GM12878 (cell line): Measurements from ENCODE around the gene MMRN2. TPM values are rescaled to one million over a fixed set of nuclear protein-coding genes. Genes with fewer than 3 reads are reported as not detected.

Experiments used
- ATAC-seq: fragments of 200-7000 bp; cut with Tn5 transposase; 3 replicates; pipeline ENCODE4 v1.9.1; 2020; ENCODE audit warnings: mild to moderate bottlenecking, moderate library complexity
- BruUV-seq: library from RNA; stranded (reverse); fragments of 400-500 nt; replicated peaks from 2 replicates; lab custom pipeline; 2021; lab: Mats Ljungman, UMichigan
- CTCF ChIA-PET: fragments of 300-600 bp; sonication (Branson Sonifier 250); formaldehyde crosslinking; extraction: SDS; loops from one replicate; lab custom pipeline; 2021; ENCODE audit warnings: inconsistent platforms; lab: Yijun Ruan, JAX
- POLR2A ChIA-PET: fragments of 350-600 bp; formaldehyde crosslinking; extraction: SDS; loops from one replicate; lab custom pipeline; 2021; ENCODE audit warnings: inconsistent platforms; lab: Charles Lee
- RAD21 ChIA-PET: fragments of 300-600 bp; sonication (Branson Sonifier 250); formaldehyde crosslinking; loops from one replicate; lab custom pipeline; 2023; ENCODE audit warnings: antibody characterized with exemption; ENCODE audit not compliant: unreplicated experiment; lab: Charles Lee
- SMC1A ChIA-PET: fragments of 300-600 bp; sonication (Branson Sonifier 250); formaldehyde crosslinking; loops from one replicate; lab custom pipeline; 2023; ENCODE audit not compliant: unreplicated experiment, uncharacterized antibody; lab: Charles Lee
- DNase-seq: peaks from one replicate; pipeline ENCODE4 v3.0.0-alpha.2; 2011; ENCODE audit warnings: low read depth, low spot score
- FAIRE-seq: peaks from 3 replicates; lab custom pipeline; 2011; peaks lifted over from hg19 to GRCh38; lab: Jason Lieb, UNC
- H2AFZ ChIP-seq: 2 replicates; pipeline ENCODE4 v1.6.0; 2011; ENCODE audit warnings: low read depth, low read length, control low read depth; ENCODE audit not compliant: control insufficient read depth
- H3K27ac ChIP-seq: 2 replicates; pipeline ENCODE4 v1.5.1; 2011; ENCODE audit warnings: control low read depth; ENCODE audit not compliant: control insufficient read depth, insufficient read depth
- H3K27me3 ChIP-seq, 2 experiments: replicated peaks in 1 of 2; 2 replicates each; pipeline versions ENCODE4 v1.6.0 to v1.6.1; 2011; ENCODE audit warnings: low read length in 1 of 2; ENCODE audit not compliant: control insufficient read depth in 2 of 2, insufficient read depth in 2 of 2
- H3K36me3 ChIP-seq, 2 experiments: 2 replicates each; pipeline ENCODE4 v1.5.1; 2011; ENCODE audit warnings: low read length in 1 of 2; ENCODE audit not compliant: control insufficient read depth in 2 of 2, insufficient read depth in 2 of 2
- H3K4me1 ChIP-seq: 2 replicates; pipeline ENCODE4 v1.6.1; 2011; ENCODE audit warnings: mild to moderate bottlenecking, low read length, moderate library complexity, mixed read lengths; ENCODE audit not compliant: control insufficient read depth, insufficient read depth
- H3K4me2 ChIP-seq: 2 replicates; pipeline ENCODE4 v1.6.0; 2011; ENCODE audit warnings: control low read depth; ENCODE audit not compliant: control insufficient read depth, insufficient read depth
- H3K4me3 ChIP-seq: fragments of 200-600 bp; sonication (generic); 2 replicates; pipeline ENCODE4 v1.5.1; 2016
- H3K79me2 ChIP-seq: 2 replicates; pipeline ENCODE4 v1.6.0; 2011; ENCODE audit warnings: low read length; ENCODE audit not compliant: control insufficient read depth, insufficient read depth
- H3K9ac ChIP-seq: 2 replicates; pipeline ENCODE4 v1.8.0; 2011; ENCODE audit warnings: low read length, control low read depth, mixed read lengths; ENCODE audit not compliant: control insufficient read depth, insufficient read depth
- H3K9me3 ChIP-seq: replicated peaks from 3 replicates; pipeline ENCODE4 v1.5.1; 2011; ENCODE audit warnings: mild to moderate bottlenecking, low read length; ENCODE audit not compliant: control insufficient read depth, insufficient read depth
- H4K20me1 ChIP-seq: 2 replicates; pipeline ENCODE4 v1.6.0; 2011; ENCODE audit not compliant: control insufficient read depth, insufficient read depth
- IKZF1 ChIP-seq: fragments of 450-650 bp; conservative IDR thresholded peaks from 2 replicates; pipeline ENCODE4 v1.6.1; 2017; ENCODE audit warnings: antibody characterized with exemption, mild to moderate bottlenecking
- TCF12 ChIP-seq: IDR thresholded peaks from 2 replicates; pipeline ENCODE4 v1.6.1; 2011; ENCODE audit warnings: low read depth, mild to moderate bottlenecking, low read length
- ZNF384 ChIP-seq: IDR thresholded peaks from 2 replicates; pipeline ENCODE4 v1.6.1; 2012; ENCODE audit warnings: low read depth, mild to moderate bottlenecking, low read length, improper control_type of control experiment, borderline replicate concordance
- WGBS: methylation state at CpG from one replicate; pipeline ENCODE4 v1.1.6; 2016; ENCODE audit warnings: low lambda C conversion rate; ENCODE audit not compliant: insufficient replicate concordance, insufficient coverage; ENCODE audit errors: missing lambda C conversion rate; 5-methylcytosine and 5-hydroxymethylcytosine counted together
- in situ Hi-C: fragments of 300-500 bp; cut with MboI; formaldehyde crosslinking; loops from 9 replicates; pipeline ENCODE4 v1.14.3; 2018; ENCODE audit warnings: mixed read lengths
- intact Hi-C: fragments of 100-400 bp; cut with micrococcal nuclease; formaldehyde crosslinking; loops from one replicate; pipeline ENCODE4 v1.14.2; 2022; ENCODE audit not compliant: unreplicated experiment
- polyA plus RNA-seq, 11 experiments: library from polyadenylated mRNA; depleted of rRNA in 4 of 11; unstranded in 6 of 11; stranded (reverse) in 5 of 11; fragments of >200 nt; fragmentation: Nextera tagmentation in 4 of 11; fragmentation: Illumina TruSeq in 1 of 11; extraction: Ambion mirVana in 4 of 11; extraction: Trizol in 1 of 11; gene quantifications; 1 replicate in 1 of 11; 2 replicates in 10 of 11; pipeline versions ENCODE4 v1.2.1 to v1.2.3, GENCODE V29; 2011 to 2016; ENCODE audit warnings: inconsistent platforms in 2 of 11, missing spikeins in 2 of 11, low read depth in 1 of 11
- total RNA-seq, 4 experiments: library from RNA; depleted of rRNA in 3 of 4; stranded (reverse); fragments of >200 nt in 3 of 4; fragmentation: Illumina TruSeq in 1 of 4; extraction: Trizol in 1 of 4; gene quantifications; 2 replicates each; pipeline versions ENCODE4 v1.2.1 to v1.2.3, GENCODE V29; 2013 to 2021
- TF ChIP-seq, protein P1 (sequence below), 3 experiments: IDR thresholded peaks in 2 of 3; conservative IDR thresholded peaks in 1 of 3; 2 replicates each; pipeline ENCODE4 v1.5.1; 2011; ENCODE audit warnings: low read depth in 3 of 3, low read length in 3 of 3, mild to moderate bottlenecking in 3 of 3, control low read depth in 2 of 3, moderate library complexity in 2 of 3, inconsistent platforms in 1 of 3, mixed read lengths in 1 of 3; ENCODE audit not compliant: control insufficient read depth in 2 of 3, insufficient read depth in 1 of 3; ENCODE audit errors: extremely low read depth in 1 of 3

Gene MMRN2
- total and polyA plus RNA-seq, 10 of the 15 experiments (the other 5 are each of a cell fraction or from before 2014, with no cell fraction given), result 0.09 to 1.0 (median 0.54) TPM; not detected in 3

DNA sequence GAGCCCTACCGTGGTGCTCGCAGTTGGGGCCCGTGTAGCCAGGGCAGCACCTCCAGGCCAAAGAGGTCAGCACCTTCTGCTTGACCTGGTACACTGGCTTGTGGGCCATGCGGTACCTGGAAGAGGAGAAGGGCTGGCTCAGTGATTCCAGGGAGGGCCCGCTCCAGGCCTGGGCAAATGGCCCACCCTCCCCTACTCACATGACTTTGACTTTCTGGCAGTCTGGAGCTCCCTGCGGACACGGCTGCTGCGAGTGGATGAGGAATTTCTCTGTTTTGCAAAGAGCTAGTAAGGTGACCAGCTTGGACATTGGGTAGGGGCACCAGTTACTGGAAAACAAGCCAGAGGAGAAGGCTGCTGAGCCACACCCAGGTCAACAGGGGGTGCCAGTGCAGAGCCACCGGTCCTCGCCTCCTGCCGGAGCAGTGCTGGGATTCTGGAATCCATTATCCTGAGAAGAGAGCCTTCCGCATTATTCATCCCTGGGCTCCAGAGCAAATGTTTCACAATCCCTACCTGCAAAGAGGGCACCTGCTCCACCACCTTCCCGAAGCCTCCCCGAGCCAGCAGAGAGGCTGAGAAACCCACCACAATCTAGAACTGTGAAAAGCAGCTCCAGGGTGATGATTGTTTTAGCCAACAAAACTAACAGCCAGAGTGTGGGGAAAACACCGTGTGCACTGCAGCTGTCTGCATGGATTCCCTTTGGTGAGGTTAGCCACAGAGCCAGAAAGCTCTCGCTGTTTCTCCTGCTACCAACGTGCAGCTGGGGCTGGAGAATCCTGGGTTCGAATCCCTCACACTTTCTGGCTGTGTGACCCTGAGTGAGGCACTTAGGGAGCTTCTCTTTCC is 11.8 kb downstream of the MMRN2 start:
- no peak overlapping the region for H3K27ac ChIP-seq
- in situ Hi-C loops (no loop called here), intact Hi-C loops (no loop called here)
- no peaks in the 10 kb centered on the region for H4K20me1 ChIP-seq
- ATAC-seq, result no peak
- H3K4me1 ChIP-seq, result no peaks in the 10 kb centered on the region
- H3K9me3 ChIP-seq, result no peaks in the 10 kb centered on the region
- no peaks in the 10 kb centered on the region for H3K27me3 ChIP-seq
- DNase-seq, result no peak
- RAD21 ChIA-PET, result interaction anchor here (0.7 to 0.9 kb wide), 2 partner anchors 17 to 212 kb away, joined by 3 read pairs; no protein-coding TSS in a partner anchor
- no peaks in the 10 kb centered on the region for H3K79me2 ChIP-seq
- H3K9ac ChIP-seq, result no peak overlapping the region
- CTCF ChIA-PET, result interaction anchor here (0.9 to 2.1 kb wide), 5 partner anchors 14 to 211 kb away, joined by 3 to 11 read pairs (median 5); no protein-coding TSS in a partner anchor
- BruUV-seq, result no TSS peak
- POLR2A ChIA-PET, result interaction anchor here (0.9 kb wide), 2 partner anchors 12 to 21 kb away, joined by 3 read pairs; partner anchors contain the start of gene MMRN2
- no peak overlapping the region for H3K4me3 ChIP-seq
- SMC1A ChIA-PET, result interaction anchor here (0.8 to 1.1 kb wide), 3 partner anchors 13 to 137 kb away, joined by 3 read pairs; no protein-coding TSS in a partner anchor
- no peak overlapping the region for H2AFZ ChIP-seq
- no peak overlapping the region for H3K4me2 ChIP-seq
- no peaks in the 10 kb centered on the region for H3K36me3 ChIP-seq
- TF ChIP-seq IKZF1 (peak; percentile 26; the same call in 1 of the 2 replicates), ZNF384 (no peak), TCF12 (0 out of 2 replicates have a peak, but pooled peaks have one; percentile 47)
- TF ChIP-seq, protein P1, sequence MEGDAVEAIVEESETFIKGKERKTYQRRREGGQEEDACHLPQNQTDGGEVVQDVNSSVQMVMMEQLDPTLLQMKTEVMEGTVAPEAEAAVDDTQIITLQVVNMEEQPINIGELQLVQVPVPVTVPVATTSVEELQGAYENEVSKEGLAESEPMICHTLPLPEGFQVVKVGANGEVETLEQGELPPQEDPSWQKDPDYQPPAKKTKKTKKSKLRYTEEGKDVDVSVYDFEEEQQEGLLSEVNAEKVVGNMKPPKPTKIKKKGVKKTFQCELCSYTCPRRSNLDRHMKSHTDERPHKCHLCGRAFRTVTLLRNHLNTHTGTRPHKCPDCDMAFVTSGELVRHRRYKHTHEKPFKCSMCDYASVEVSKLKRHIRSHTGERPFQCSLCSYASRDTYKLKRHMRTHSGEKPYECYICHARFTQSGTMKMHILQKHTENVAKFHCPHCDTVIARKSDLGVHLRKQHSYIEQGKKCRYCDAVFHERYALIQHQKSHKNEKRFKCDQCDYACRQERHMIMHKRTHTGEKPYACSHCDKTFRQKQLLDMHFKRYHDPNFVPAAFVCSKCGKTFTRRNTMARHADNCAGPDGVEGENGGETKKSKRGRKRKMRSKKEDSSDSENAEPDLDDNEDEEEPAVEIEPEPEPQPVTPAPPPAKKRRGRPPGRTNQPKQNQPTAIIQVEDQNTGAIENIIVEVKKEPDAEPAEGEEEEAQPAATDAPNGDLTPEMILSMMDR (IDR thresholded peaks at IDR 0.05 in 2 of 3, conservative IDR thresholded peaks at IDR 0.05 in 1 of 3; ENCODE audit: control insufficient read depth in 2 of 3, extremely low read depth in 1 of 3, insufficient read depth in 1 of 3, low read depth in 3 of 3, low read length in 3 of 3), result 0 out of 6 replicates have a peak, but pooled peaks of 1 of the 3 experiments have one; percentile 2
- WGBS, result 59% methylated on average over 18 of the region's 18 CpGs
- no peak for FAIRE-seq
